Measurements from ENCODE around the gene HNRNPUL2. TPM values are rescaled to one million over a fixed set of nuclear protein-coding genes. Genes with fewer than 3 reads are reported as not detected.
A peak's percentile ranks its signal among the peaks of the same experiment; 100 is the strongest.

Gene HNRNPUL2
- total RNA-seq, 4 donors from 2014 or later, result 16.4 to 30.8 (median 21.5) TPM

- H3K4me1 ChIP-seq, result peaks cover 12 to 27% of the 10 kb centered on the region in 2 donors
- H3K9me3 ChIP-seq, result no peaks in the 10 kb centered on the region
- H3K4me3 ChIP-seq (replicated peaks in 1 of 3), result peak within 1 kb of the TSS; percentile 45 to 80 (median 67)
- DNase-seq, result peak; percentile 76 to 77
- intact Hi-C loops (cut with DNase I), result no loop called here
- H3K27ac ChIP-seq, result peak within 1 kb of the TSS; percentile 77 to 92 (median 86)
- WGBS, 2 donors, result 0% methylated on average over 24 to 37 of the region's 59 CpGs
- no peaks in the 10 kb centered on the region for H3K27me3 ChIP-seq
- peak in 1 of 2 donors; percentile 74 for TF ChIP-seq POLR2A (IDR thresholded peaks at IDR 0.05)
- peak in 1 of 6 experiments; percentile 7 for TF ChIP-seq CTCF (IDR thresholded peaks at IDR 0.05)
- H3K36me3 ChIP-seq, result peaks cover 2 to 4% of the 10 kb centered on the region in 2 donors
These were observed 55.5 kb downstream of the HNRNPUL2 start, which contains the start of the genes LBHD1 and UQCC3 for GRCh38 chr11:62671608-62672389. Gene LBHD1, minus strand, starts transcription at chr11:62672267. Its CDS starts 2,236 bp downstream, at chr11:62670031. Gene UQCC3, plus strand, starts transcription at chr11:62671673. Its CDS starts 73 bp downstream, at chr11:62671746.

- DNase-seq, result no peak
- Histone ChIP-seq H3K27ac (peak overlapping the region; percentile 77 to 92 (median 86)), H3K9me3 (no peaks in the 10 kb centered on the region), H3K36me3 (no peaks in the 10 kb centered on the region), H3K4me1 (peaks cover 18 to 33% of the 10 kb centered on the region in 2 donors), H3K4me3 (replicated peaks in 1 of 3) (peak overlapping the region; percentile 45 to 80 (median 67)), H3K27me3 (no peaks in the 10 kb centered on the region)
- 1% methylated on average over 17 of the region's 17 CpGs for WGBS, 2 donors
- intact Hi-C loops (cut with DNase I), result no loop called here
- no peak for TF ChIP-seq POLR2A (IDR thresholded peaks at IDR 0.05)
These were observed 56.0 kb downstream of the HNRNPUL2 start for GRCh38 chr11:62671236-62671607.

- no peak for DNase-seq
- H3K4me3 ChIP-seq (replicated peaks in 1 of 3), result no peak overlapping the region
- no peak overlapping the region for H3K27ac ChIP-seq
- no peaks in the 10 kb centered on the region for H3K27me3 ChIP-seq
- no peaks in the 10 kb centered on the region for H3K9me3 ChIP-seq
- peaks cover 22 to 37% of the 10 kb centered on the region in 2 donors for H3K4me1 ChIP-seq
- intact Hi-C loops (cut with DNase I), result no loop called here
- WGBS, 2 donors, result 70 to 85% methylated on average over 4 of the region's 4 CpGs
- no peaks in the 10 kb centered on the region for H3K36me3 ChIP-seq
- TF ChIP-seq CTCF (IDR thresholded peaks at IDR 0.05) (no peak), POLR2A (IDR thresholded peaks at IDR 0.05) (no peak)
These were observed 57.7 kb downstream of the HNRNPUL2 start for GRCh38 chr11:62669420-62670161.

GRCh38 chr11:62667460-62667859 lies 59.8 kb downstream of the HNRNPUL2 start:
- peaks cover 17 to 27% of the 10 kb centered on the region in 2 donors for H3K4me1 ChIP-seq
- intact Hi-C loops (cut with DNase I), result no loop called here

GRCh38 chr11:62666259-62666926 lies 60.9 kb downstream of the HNRNPUL2 start:
- Histone ChIP-seq H3K27ac (peak overlapping the region; percentile 56 to 79 (median 77)), H3K36me3 (no peaks in the 10 kb centered on the region), H3K9me3 (no peaks in the 10 kb centered on the region), H3K4me1 (peaks cover 15 to 23% of the 10 kb centered on the region in 2 donors), H3K4me3 (replicated peaks in 1 of 3) (peak overlapping the region; percentile 61 to 93 (median 63)), H3K27me3 (no peaks in the 10 kb centered on the region)
- no peak for DNase-seq
- intact Hi-C loops (cut with DNase I), result no loop called here
- WGBS, 2 donors, result 47 to 56% methylated on average over 12 to 15 of the region's 16 CpGs
- TF ChIP-seq CTCF (IDR thresholded peaks at IDR 0.05) (no peak), POLR2A (IDR thresholded peaks at IDR 0.05) (no peak)

More at GRCh38 chr11:62667460-62667859, 59.8 kb downstream of the HNRNPUL2 start:
- Histone ChIP-seq H3K36me3 (no peaks in the 10 kb centered on the region), H3K27ac (no peak overlapping the region), H3K9me3 (no peaks in the 10 kb centered on the region), H3K27me3 (no peaks in the 10 kb centered on the region), H3K4me3 (replicated peaks in 1 of 3) (no peak overlapping the region)
- TF ChIP-seq POLR2A (IDR thresholded peaks at IDR 0.05), result no peak
- no peak for DNase-seq
- 84 to 89% methylated on average over 2 of the region's 2 CpGs for WGBS, 2 donors

Measured in thyroid gland (tissue), 4 donors.